Left lung (tissue), 10 donors: ENCODE results near the gene GOT2. TPM values are rescaled to one million over a fixed set of nuclear protein-coding genes. Genes with fewer than 3 reads are reported as not detected.

Experiments used
- ATAC-seq: fragments of 200-7000 bp; cut with Tn5 transposase; one replicate; pipeline ENCODE4 v1.9.1; 2020; ENCODE audit warnings: moderate library complexity
- DNase-seq, 4 donors: peaks; one replicate each; pipeline ENCODE4 v3.0.0-alpha.2; 2013 to 2020
- H3K27ac ChIP-seq, 2 donors: fragments of 200-600 bp; sonication (generic) in 1 of 2; one replicate each; pipeline versions ENCODE4 v1.5.0 to v1.8.0; 2020 to 2021
- H3K27me3 ChIP-seq, 2 donors: fragments of 200-600 bp; sonication (generic) in 1 of 2; one replicate each; pipeline versions ENCODE4 v1.5.0 to v1.8.0; 2020 to 2021
- H3K36me3 ChIP-seq, 2 donors: fragments of 200-600 bp; sonication (generic) in 1 of 2; one replicate each; pipeline versions ENCODE4 v1.5.0 to v1.8.0; 2020 to 2021
- H3K4me1 ChIP-seq, 2 donors: fragments of 200-600 bp; one replicate each; pipeline ENCODE4 v1.8.0; 2021
- H3K4me3 ChIP-seq, 2 donors: fragments of 200-600 bp; sonication (generic) in 1 of 2; one replicate each; pipeline versions ENCODE4 v1.5.0 to v1.8.0; 2020 to 2021; ENCODE audit warnings: mild to moderate bottlenecking in 1 of 2
- H3K9me3 ChIP-seq, 2 donors: fragments of 200-600 bp; sonication (generic) in 1 of 2; one replicate each; pipeline versions ENCODE4 v1.5.0 to v1.8.0; 2020 to 2021
- CTCF ChIP-seq, 2 donors: fragments of 200-600 bp; sonication (generic) in 1 of 2; IDR thresholded peaks; one replicate each; pipeline versions ENCODE4 v1.5.0 to v1.8.0; 2021; ENCODE audit warnings: antibody characterized with exemption in 2 of 2
- intact Hi-C, 2 donors: fragments of 100-400 bp; cut with DNase I; formaldehyde crosslinking; loops; one replicate each; pipeline versions ENCODE4 v1.11.2 to v1.14.2; 2022
- polyA plus RNA-seq, 6 donors: library from polyadenylated mRNA; unstranded; fragments of 120-200 nt; gene quantifications; one replicate each; pipeline ENCODE4 v1.2.1, GENCODE V29; 2013; ENCODE audit not compliant: insufficient read length in 6 of 6
- total RNA-seq, 2 donors: library from RNA; stranded (reverse); fragmentation: NEBNext Ultra II Directional; extraction: Animal tissue kit (Norgen Biotek cat#: 25700); gene quantifications; one replicate each; pipeline ENCODE4 v1.2.1, GENCODE V29; 2021
- donor health status: DM: no; HTN: yes; CAD: no.
- donor health status: DM: no; HTN: no; CAD: no.

The GOT2 gene
- total and polyA plus RNA-seq, 8 donors: 51.9 to 70.5 (median 56.6) TPM

GRCh38 chr16:58658796-58659211 is 75.3 kb downstream of the GOT2 start:
- TF ChIP-seq CTCF (IDR thresholded peaks at IDR 0.05): no peak
- Histone ChIP-seq H3K9me3 (no peaks in the 10 kb centered on the region), H3K4me1 (no peaks in the 10 kb centered on the region), H3K4me3 (no peak overlapping the region), H3K27me3 (no peaks in the 10 kb centered on the region), H3K27ac (no peak overlapping the region), H3K36me3 (no peaks in the 10 kb centered on the region)
- no peak for ATAC-seq
- intact Hi-C loops: no loop called here
- DNase-seq: no peak

Other genes with a start within 250 kb of the GOT2 start
- 10 to 100 TPM; 11.3 to 15.1 TPM for gene NDRG4, start 234.2 kb downstream of the GOT2 start, total RNA-seq
- 10 to 100 TPM in 5 of 6 donors, 1 to 10 TPM in 1; 10.0 to 16.3 (median 13.1) TPM for gene NDRG4, start 234.2 kb downstream of the GOT2 start, polyA plus RNA-seq
- gene SETD6, start 218.8 kb downstream of the GOT2 start, total RNA-seq: 10 to 100 TPM; 14.3 to 18.0 TPM
- gene SETD6, start 218.8 kb downstream of the GOT2 start, polyA plus RNA-seq: 10 to 100 TPM; 29.0 to 39.1 (median 34.5) TPM
- gene CNOT1, start 104.5 kb downstream of the GOT2 start, total RNA-seq: 100 to 1,000 TPM; 137 to 166 TPM
- 100 to 1,000 TPM; 166 to 209 (median 191) TPM for gene CNOT1, start 104.5 kb downstream of the GOT2 start, polyA plus RNA-seq
- 10 to 100 TPM; 25.1 to 32.6 TPM for gene SLC38A7, start 49.5 kb downstream of the GOT2 start, total RNA-seq
- 10 to 100 TPM; 12.2 to 14.1 (median 12.8) TPM for gene SLC38A7, start 49.5 kb downstream of the GOT2 start, polyA plus RNA-seq